PFSK-1 (cell line): ENCODE data around the gene RPL18A.

ENCODE experiments used
- POLR2AphosphoS5 ChIP-seq: IDR thresholded peaks from 2 replicates; pipeline ENCODE4 v1.6.1; 2012; ENCODE audit warnings: low read depth, mild to moderate bottlenecking, control low read depth, low read length, moderate library complexity
- REST ChIP-seq, 2 experiments: IDR thresholded peaks; 2 replicates each; pipeline versions ENCODE4 v1.6.1 to v1.8.0; 2011 to 2012; ENCODE audit warnings: low read depth in 2 of 2, low read length in 2 of 2, control low read depth in 1 of 2, inconsistent platforms in 1 of 2, mild to moderate bottlenecking in 1 of 2, moderate library complexity in 1 of 2; ENCODE audit not compliant: insufficient read depth in 1 of 2
- SIN3A ChIP-seq: IDR thresholded peaks from 2 replicates; pipeline ENCODE4 v1.6.1; 2012; ENCODE audit warnings: mild to moderate bottlenecking, low read length, moderate library complexity, borderline replicate concordance; ENCODE audit not compliant: insufficient read depth
- TAF1 ChIP-seq: IDR thresholded peaks from 2 replicates; pipeline ENCODE4 v1.6.1; 2012; ENCODE audit warnings: low read length, control low read depth, borderline replicate concordance; ENCODE audit not compliant: insufficient read depth

GRCh38 chr19:17860331-17860992, 752 bp downstream of the RPL18A start:
- TF ChIP-seq POLR2AphosphoS5, result no peak; the same call in 1 of the 2 replicates
- no peak for TF ChIP-seq SIN3A
- no peak for TF ChIP-seq REST (IDR thresholded peaks at IDR 0.05; ENCODE audit: insufficient read depth in 1 of 2, low read depth in 2 of 2, low read length in 2 of 2)
- TF ChIP-seq TAF1, result no peak
